ENCODE data around the gene KSR1.
"Not testable (repeated sequence)": the region's sequence is repeated elsewhere in the genome, so short reads cannot be mapped to it uniquely, and the experiment has no call there.

The KSR1 gene

DNA sequence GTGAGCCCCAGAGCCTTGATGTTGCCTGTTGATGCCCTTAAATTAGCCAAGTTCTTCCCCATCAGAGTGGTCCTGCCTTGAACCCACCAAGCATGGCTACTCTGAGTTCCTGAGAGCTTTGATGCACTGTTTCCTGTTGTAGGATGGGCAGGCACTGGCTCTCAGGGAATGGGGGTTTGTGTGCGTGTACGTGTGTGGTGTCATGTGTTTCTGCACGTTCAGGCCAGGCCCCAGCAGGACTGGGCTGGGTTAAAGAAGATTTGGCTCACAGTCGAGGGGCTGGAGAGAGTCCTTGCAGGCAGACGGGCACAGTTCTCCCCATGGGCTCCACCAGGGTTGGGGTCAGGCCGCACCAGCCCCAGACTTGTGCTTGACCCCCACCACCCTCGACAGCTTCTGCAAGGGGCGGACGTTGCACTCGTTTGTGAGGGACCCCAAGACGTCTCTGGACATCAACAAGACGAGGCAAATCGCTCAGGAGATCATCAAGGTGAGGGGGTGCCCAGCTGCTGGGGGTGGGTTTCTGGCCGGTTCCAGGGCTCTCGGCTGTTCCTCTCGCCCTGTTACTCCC, 151.4 kb downstream of the KSR1 start:
- no peak for DNase-seq (ENCODE audit: low read depth, low spot score)

DNA sequence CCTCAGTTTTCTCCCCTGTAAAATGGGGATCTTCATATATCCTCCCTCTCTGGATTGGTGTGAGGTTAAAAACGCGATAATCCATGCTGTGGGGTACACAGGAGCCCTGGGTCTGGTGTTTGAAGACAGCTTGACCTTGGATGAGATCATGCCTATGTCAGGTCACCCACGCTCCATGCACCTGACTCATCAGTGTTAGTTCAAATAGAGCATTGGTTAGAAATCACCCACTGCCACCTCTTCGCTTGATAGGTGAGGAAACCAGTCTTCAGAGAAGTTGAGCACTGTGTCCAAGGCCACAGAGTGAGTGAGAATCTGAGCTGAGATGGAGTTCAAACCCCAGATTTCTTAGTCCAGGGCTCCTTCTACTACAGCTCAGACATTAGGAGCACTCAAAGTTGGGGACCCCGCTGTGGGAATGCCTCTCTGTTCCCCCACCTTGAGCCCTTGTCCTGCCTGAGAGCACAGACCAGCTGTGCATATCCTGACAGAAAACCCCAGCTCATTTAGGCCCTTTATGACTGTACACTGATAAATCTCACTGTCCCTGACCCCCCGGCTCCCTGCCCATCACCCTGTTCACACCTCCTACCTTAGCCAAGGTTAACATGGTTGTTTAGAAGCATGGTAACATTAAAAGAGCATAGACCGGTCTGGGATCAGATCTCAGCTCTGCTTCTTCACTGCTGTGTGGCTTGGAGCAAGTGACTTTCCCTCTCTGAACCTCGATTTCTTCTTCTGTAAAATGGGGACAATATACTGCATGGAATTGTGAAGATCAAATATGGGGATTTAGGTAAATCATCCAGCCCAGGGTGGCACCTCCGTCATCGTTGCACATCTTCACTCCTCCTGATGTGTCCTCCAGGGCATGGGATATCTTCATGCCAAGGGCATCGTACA, 152.3 kb downstream of the KSR1 start:
- no peak for DNase-seq (ENCODE audit: low read depth, low spot score)

DNA sequence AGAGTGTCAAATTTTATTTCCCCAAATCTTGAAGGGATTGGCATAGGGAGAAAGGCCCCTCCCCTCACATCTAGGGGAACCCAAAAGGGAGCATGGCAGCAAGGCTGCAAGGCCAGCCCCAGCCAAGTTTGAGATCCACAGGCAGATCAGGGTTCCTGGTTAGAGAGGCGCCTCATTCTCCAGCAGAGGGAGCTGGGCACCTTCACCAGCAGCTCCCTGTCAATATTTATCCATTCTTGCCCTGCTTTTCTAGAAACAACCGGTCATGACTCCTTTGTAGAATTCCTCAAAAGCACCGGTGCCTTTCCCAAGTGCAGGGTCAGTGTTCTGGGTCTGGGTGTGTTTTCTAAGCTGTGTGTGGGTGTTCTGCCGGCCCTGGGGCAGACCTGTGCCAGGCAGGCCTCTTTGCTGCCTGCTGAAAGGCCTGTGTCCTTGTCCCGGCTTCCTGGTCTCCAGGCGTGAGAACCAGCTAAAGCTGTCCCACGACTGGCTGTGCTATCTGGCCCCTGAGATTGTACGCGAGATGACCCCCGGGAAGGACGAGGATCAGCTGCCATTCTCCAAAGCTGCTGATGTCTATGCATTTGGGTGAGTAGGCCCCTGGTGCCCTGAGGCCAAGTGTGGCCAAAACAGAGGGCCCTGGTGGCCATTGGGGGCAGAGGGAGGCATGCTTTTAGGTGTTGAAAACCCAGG, 153.5 kb downstream of the KSR1 start:
- DNase-seq (ENCODE audit: low read depth, low spot score), result no peak

DNA sequence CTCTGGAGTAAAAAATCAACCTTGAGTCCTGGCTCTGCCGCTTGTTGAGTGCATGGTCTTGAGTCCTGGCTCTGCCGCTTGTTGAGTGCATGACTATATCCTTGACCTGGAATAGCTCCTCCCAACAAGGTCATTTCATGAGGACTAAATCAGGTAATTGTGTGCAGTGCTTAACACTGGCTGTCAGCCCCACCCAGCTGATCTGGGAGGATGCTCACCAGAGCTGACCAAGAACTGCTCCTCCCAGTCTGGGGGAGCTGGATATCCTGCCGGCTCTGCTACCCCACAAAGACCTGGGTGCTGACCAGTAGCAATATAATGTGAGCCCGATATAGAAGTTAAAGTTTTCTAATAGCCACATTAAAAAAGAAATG, 154.0 kb downstream of the KSR1 start:
- no peak for DNase-seq (ENCODE audit: low read depth, low spot score)

DNA sequence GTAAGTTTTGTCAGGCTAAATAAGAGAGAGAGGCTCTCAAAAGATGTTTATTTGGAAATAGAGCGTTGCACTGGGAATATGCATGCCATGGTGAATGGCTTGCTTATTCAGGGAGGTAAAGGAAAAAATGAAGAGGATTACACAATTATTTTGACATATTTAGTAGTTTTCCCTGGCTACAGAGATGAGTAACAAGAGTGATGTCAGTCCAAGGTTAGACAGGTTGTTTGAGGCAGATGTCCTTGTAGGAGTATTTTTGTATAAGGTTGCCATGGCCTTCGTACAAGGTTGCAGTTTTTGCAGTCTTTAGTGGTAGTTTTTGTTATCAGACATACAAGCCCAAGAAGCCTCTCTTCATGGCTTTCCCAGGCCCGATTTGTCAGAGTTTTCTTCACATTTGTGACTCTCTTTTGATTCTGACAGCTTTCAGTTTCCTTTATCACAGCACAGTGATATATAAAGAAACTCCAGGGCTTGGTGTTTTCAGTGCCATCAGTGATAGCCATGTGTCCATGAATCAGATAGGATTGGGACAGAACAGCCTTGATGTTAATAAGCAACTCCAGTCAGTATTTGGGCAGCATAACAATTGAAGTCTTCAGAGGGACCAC, 156.0 kb downstream of the KSR1 start:
- DNase-seq (ENCODE audit: low read depth, low spot score), result no peak

DNA sequence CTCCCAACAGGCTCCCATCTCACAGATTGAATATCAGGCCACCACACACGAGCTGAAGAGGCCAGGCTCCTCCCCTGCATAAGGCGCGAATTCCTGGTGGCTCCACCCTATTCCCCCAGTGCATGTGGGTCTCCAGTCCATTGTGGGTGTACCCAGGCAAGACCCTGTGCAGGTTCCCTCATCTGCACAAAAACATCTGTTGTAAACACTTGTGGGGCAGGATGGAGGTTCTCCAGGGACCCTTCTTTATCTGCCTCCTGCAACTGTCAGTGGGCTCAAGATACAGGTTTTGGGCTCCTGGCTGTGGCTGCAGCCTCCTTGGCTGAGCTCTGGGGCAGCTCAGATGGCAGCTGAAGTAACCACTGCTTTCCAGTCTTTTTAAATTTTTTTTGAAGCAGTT, 157.2 kb downstream of the KSR1 start:
- DNase-seq (ENCODE audit: low read depth, low spot score), result no peak

DNA sequence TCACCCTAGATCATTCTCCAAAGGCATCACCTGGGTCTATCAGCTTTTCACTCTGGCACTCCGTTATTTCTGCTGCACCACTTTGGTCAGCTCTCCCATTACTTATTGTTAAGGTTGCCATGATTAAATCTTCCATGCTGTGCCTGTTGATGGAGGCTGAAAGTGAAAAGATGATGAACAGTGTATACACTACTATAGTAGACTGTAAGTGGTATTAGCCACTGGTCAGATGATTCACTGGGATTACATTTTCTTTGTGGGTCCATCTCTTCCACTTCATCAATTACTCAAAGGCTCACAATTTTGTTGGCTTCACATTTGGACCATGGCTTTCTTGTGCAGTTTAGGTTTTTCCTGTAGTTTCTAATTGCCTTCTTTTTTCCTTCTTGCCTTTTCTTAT, 158.9 kb downstream of the KSR1 start:
- no peak for DNase-seq (ENCODE audit: low read depth, low spot score)

DNA sequence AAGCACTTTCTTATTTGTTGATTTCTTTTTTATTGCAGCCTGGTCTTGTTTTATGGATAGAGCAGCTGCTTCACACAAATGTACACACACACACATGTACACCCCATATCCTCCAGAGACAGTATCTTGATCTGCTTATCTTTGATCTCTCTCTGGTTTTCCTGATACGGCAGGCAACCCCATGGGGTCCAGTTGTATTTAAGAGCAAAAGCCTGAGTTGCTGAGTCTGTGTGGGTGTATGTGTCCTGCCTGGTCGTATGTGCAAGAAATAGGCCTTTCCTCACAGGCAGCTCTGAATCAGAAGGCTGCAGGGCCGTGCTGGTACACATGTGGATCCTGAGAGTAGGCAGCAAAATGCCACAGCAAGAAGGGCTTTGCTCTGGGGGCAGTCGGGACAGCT, 160.2 kb downstream of the KSR1 start:
- DNase-seq (ENCODE audit: low read depth, low spot score), result no peak

DNA sequence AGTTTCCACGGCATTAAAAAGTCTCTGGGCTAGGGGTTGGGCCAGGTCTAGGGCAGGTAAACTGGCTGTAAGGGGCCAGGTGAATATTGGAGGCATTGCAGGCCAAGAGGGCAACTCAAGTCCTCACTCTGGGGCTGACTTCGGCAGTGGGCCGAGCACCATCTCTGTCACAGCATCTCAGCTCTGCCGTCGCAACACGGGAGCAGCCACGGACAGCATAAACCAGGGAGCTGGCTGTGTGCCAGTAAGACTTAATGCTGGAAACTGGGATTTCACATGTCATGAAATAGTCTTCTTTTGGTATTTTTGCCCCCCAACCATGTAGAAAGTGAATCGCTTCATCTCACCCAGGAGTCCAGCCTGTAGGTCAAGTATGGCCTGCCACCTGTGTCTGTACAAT, 162.2 kb downstream of the KSR1 start:
- DNase-seq (ENCODE audit: low read depth, low spot score), result no peak

DNA sequence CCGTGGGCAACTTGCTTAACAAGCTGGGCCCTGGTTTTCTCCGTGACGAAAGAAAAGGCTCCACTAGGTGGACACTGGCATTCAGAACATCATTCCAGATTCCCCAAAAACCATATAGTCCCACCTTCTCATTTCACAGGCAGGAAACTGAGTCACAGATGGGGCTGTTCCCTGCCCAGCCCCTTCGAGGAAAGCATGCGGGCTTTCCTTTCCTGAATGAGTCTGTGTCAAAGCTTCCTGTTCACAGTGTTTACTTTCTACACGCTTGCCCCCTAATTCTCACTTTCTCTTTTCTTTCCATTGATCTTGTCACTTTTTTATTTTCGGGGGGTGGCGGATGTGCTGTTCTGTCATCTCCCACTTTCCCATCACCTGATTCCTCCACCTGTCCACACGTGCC, 164.5 kb downstream of the KSR1 start:
- DNase-seq (ENCODE audit: low read depth, low spot score), result no peak

DNA sequence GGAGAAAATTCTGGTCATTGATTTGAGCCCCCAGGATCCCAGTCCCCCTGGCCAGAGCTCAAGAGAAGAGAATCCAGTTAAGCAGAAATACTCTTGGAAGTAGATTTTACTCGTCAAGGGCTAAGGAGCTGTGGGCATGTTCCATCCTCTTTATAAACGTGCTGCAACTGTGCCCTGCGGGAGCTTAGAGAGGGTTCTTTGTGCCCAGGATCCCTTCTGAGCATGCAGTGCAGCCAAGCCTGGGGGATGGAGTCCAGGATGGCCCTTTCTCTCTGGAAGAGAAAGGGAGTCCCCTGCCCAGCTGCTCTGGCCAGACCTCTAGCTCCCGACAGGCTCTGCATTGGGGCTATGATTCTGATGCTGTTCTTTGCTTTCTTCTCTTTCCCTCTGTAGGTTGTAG, 165.3 kb downstream of the KSR1 start:
- no peak for DNase-seq (ENCODE audit: low read depth, low spot score)

DNA sequence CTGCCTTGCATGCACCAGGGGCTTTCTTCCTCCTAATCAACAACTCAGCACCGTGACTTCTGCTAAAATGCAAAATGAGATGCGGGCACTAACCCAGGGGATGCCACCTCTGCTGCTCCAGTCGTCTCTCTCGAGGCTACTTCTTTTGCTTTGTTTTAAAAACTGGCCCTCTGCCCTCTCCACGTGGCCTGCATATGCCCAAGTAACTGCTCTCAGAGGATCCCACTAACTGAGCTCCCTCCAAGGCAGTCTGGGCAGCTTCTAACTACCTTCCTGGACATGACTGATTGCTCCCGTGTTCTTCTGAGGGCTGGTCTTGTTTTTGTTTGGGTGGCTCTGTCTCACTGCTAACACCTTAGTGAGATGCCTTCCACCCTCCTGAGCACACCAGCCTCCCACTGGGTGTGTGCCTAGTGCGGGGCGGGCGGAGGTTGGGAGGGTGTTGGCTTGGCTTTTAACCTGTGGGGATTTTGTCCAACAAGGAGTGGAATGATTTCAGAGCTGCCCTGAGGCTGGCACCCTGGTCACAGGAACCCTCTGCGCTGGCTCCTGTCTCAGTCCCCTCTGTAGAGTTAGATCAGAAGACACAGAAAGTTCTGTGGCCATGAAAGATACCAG, 165.8 kb downstream of the KSR1 start:
- no peak for DNase-seq (ENCODE audit: low read depth, low spot score)

DNA sequence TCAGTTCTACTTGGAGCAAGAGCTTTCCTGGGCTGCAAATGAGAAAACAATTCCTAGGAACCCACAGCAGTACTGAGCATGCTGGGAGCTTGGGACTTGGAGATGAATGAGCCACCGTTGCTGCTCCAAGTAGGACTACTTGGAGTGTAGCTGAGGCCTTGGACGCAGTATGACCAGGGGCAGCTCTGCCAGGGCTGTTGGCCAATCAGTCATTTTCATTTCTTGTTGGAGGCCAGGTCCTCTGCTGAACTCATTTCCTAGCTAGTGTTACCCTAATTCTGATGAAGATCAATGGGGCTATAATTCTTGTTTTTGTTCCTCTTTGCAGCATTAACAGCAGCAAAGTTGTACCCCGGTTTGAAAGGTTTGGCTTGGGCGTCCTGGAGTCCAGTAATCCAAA, 166.7 kb downstream of the KSR1 start:
- no peak for DNase-seq (ENCODE audit: low read depth, low spot score)

DNA sequence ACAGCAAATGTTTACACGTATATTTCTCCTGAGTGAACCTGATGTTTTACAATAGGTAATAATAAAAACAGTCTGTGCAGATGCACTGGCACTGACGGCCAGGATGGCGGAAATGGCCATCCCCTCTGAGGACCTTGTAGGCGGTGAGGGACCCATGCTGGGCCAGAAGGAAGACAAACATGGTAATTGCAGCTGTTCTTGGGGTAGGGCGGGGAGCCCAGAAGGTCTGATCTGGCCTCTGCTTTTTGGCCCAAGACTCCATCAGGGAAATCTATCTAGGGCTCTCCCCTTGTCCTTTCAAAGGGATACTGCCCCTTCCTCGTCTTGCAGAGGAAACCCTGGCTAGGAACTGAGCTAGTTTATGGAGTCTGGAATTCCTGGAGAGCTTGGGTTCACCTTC, 167.4 kb downstream of the KSR1 start:
- DNase-seq (ENCODE audit: low read depth, low spot score), result no peak

DNA sequence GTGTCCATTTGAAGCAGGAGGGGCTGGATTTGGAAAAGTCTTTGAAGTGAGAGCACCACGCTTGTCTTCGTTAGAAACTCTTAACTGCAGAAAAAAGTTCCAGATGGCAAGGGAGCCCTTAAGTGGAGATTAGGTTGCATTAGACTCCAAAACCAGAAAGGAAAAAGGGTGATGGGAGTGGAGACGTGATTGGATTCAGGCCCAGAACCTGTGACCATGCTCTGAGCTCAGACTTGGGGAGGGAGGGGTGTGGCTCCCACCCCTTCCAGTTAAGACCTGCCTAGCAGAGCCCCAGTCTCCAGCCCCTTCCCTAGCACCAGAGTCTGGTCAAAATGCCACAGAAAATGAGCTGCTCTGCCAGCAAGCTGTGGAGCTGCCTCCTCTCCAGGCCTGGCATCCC, 168.3 kb downstream of the KSR1 start:
- DNase-seq (ENCODE audit: low read depth, low spot score), result no peak

DNA sequence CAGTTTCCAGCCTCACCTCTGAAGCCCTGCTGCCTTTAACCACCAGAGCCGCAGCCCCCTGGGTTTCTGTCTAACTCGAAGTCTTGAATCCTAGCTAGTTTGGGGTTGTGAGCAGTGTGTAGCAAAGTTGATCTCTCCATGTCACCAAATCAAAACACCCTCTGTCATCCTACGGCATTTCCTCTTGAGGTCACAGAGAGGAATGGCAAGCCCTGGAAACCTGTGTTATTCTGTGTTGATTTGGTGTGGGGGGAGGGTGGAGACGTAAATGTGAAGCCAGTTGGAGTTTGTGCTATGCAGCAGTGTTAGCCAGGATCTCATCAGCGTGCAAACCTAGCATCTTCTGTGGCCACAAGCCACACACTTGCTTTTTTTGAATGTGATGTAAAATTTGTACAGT, 169.6 kb downstream of the KSR1 start:
- no peak for DNase-seq (ENCODE audit: low read depth, low spot score)

DNA sequence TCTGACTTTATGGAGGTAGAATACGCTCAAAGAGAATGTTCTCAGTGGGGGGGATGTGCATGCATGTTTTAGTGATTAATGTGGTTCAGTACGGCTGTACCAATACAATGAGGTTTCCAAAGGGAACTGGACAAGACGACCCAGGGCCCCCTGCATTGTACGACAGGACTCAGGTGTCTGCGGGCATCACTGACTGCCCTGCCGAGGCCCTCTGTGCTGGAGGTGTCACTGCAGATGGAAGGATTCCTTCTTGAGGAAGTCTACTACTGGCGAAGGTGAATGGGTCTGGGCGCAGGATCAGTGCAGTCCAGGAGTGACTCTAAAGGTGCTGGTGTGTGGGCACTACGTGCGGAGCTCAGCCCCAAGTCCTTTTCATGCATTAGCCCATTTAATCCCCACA, 171.3 kb downstream of the KSR1 start:
- DNase-seq (ENCODE audit: low read depth, low spot score), result no peak

DNA sequence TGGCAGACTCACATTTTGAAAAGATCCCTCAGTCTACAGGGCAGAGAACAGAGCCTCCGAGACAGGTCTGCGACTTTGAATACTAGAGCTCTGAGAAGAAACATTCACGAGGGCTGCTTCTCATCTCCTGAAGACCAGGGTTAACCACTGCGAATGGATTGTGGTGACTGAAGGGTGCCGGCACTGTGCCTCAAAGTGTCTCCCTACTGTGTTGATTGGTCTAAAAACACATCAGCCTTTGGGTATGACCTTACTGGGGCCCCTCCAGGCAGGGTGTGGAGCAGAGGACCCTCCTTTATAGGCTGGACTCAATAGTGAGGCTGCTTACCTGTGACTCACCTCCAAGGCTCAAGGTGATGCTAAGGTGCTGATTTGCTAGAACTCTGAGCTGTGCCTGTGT, 172.1 kb downstream of the KSR1 start:
- DNase-seq (ENCODE audit: low read depth, low spot score), result no peak

DNA sequence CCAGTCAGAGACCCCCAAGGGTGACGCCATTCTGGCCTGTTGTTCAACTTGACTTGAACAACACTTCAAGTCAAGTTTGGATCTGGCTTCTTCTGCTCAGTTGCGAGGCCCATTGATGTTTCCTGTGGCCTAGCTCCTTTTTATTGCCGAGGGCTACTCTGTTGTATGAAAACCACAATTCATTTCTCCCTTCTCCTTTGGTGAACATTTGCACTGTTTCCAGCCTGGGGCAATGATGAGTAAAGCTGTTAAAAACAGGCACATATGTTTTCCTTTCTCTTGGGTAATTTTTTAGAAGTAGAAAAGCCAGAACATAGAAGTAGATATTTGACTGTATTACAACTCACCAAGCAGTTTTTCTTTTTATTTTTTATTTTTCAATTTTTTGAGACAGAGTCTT, 173.0 kb downstream of the KSR1 start:
- DNase-seq (ENCODE audit: low read depth, low spot score), result not testable (repeated sequence)

DNA sequence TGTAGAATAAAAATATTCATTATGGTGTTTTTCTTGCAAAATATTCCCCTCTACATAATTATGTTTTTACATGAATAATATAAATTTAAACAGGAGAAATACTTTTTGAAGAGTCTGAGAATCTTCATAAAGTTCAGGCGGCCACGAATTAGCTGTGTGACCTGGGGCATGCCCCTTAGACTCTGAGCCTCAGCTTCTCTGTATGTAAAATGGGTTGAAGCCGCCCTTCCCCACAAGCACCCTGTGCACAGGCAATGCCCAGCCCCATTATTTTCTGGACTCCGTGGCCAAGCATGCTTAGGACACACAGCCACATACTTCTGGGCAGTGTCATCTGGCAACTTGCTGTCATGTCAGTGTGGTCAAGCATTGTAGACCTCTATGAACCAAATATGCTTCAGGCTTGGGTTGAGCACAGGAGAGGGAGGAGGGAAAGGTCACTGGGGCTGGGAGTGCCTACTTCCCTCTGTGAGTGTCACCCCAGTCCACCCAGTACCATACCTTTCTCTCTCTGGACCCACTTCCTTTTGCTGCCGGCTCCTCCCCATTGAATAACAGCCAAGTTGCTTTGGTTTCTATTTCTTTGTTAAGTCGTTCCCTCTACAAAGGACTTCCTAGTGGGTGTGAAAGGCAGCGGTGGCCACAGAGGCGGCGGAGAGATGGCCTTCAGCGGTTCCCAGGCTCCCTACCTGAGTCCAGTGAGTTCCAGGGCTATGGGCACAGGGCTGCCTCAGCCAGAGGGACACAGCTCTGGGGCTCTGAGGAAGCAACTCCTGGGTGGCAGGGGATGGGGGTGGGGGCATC, 174.6 kb downstream of the KSR1 start, which contains the start of gene LGALS9:
Gene LGALS9 (plus strand): TSS at position 582 of the 804 bp plus-strand sequence. CDS start 78 bp downstream, at position 660.
- no peak for DNase-seq (ENCODE audit: low read depth, low spot score)

DNA sequence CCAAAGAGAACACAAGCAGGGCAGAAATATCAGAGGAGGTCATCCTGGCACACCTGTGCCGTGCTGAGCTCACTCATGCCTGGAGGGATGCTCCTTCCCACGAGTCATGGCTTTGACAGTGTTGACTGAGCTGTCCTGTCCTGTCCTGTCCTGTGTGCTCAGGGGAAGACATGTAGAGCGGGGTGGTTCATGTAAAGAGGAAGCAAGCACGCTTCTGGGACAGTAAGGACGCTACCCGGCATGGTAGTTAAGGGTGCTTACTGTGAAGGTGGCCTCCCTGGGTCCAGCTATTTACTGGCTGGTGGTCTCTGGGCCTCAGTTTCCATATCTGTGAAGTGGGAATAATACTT, 175.1 kb downstream of the KSR1 start:
- no peak for DNase-seq (ENCODE audit: low read depth, low spot score)
